H1 (cell line): ENCODE data around the gene TBC1D4. TPM values are rescaled to one million over a fixed set of nuclear protein-coding genes. Genes with fewer than 3 reads are reported as not detected.

Experiments used
- CTCF ChIA-PET: fragments of 300-600 bp; sonication (Branson Sonifier 250); formaldehyde crosslinking; loops from one replicate; lab custom pipeline; 2021; ENCODE audit not compliant: partially characterized antibody; lab: Charles Lee
- POLR2A ChIA-PET: fragments of 300-600 bp; sonication (Branson Sonifier 250); formaldehyde crosslinking; loops from one replicate; lab custom pipeline; 2021; ENCODE audit warnings: inconsistent platforms; ENCODE audit not compliant: partially characterized antibody; lab: Charles Lee
- DNase-seq, 2 experiments: peaks; one replicate each; pipeline versions ENCODE4 v3.0.0 to v3.0.0-alpha.2; 2010 to 2022; ENCODE audit warnings: low spot score in 2 of 2, low read depth in 1 of 2, mixed read lengths in 1 of 2
- FAIRE-seq: peaks from 2 replicates; lab custom pipeline; 2011; peaks lifted over from hg19 to GRCh38; lab: Jason Lieb, UNC
- H2AFZ ChIP-seq: 2 replicates; pipeline ENCODE4 v1.8.1; 2012; ENCODE audit warnings: low read length, inconsistent platforms
- H2AK5ac ChIP-seq: 2 replicates; pipeline ENCODE4 v1.6.1; 2013; ENCODE audit warnings: low read depth, low read length
- H2BK120ac ChIP-seq: replicated peaks from 2 replicates; pipeline ENCODE3; 2013; ENCODE audit warnings: low read depth, low read length, inconsistent platforms
- H2BK12ac ChIP-seq: 2 replicates; pipeline ENCODE4 v1.6.1; 2013; ENCODE audit warnings: low read depth, low read length
- H2BK15ac ChIP-seq: 2 replicates; pipeline ENCODE4 v1.6.1; 2013; ENCODE audit warnings: low read length
- H2BK20ac ChIP-seq: 2 replicates; pipeline ENCODE4 v1.6.1; 2013; ENCODE audit warnings: low read length
- H2BK5ac ChIP-seq: 2 replicates; pipeline ENCODE4 v1.6.1; 2013; ENCODE audit warnings: low read depth, low read length
- H3K14ac ChIP-seq: 2 replicates; pipeline ENCODE4 v1.6.1; 2013; ENCODE audit warnings: inconsistent platforms; ENCODE audit not compliant: insufficient read length
- H3K18ac ChIP-seq: 2 replicates; pipeline ENCODE4 v1.6.1; 2013; ENCODE audit warnings: low read length; ENCODE audit errors: extremely low read depth
- H3K23ac ChIP-seq: 2 replicates; pipeline ENCODE4 v1.6.1; 2013; ENCODE audit warnings: inconsistent platforms; ENCODE audit not compliant: insufficient read length
- H3K23me2 ChIP-seq: 2 replicates; pipeline ENCODE4 v1.6.1; 2013; ENCODE audit warnings: low read depth, low read length
- H3K27ac ChIP-seq: 2 replicates; pipeline ENCODE4 v1.6.1; 2011; ENCODE audit warnings: low read depth, low read length, inconsistent platforms
- H3K27me3 ChIP-seq, 4 experiments: replicated peaks in 1 of 4; 1 replicate in 1 of 4; 2 replicates in 3 of 4; pipeline versions ENCODE4 v1.6.1 to v1.8.1; 2011 to 2013; ENCODE audit warnings: low read length in 3 of 4, mild to moderate bottlenecking in 3 of 4, inconsistent platforms in 2 of 4, mixed read lengths in 2 of 4, moderate library complexity in 1 of 4; ENCODE audit not compliant: control insufficient read depth in 3 of 4, insufficient read depth in 3 of 4; ENCODE audit errors: extremely low read depth in 1 of 4
- H3K36me3 ChIP-seq, 4 experiments: 2 replicates each; pipeline versions ENCODE4 v1.6.1 to v1.8.1; 2011 to 2013; ENCODE audit warnings: mild to moderate bottlenecking in 4 of 4, low read length in 3 of 4, moderate library complexity in 2 of 4, control low read depth in 1 of 4, inconsistent platforms in 1 of 4; ENCODE audit not compliant: insufficient read depth in 4 of 4, control insufficient read depth in 2 of 4
- H3K4ac ChIP-seq: replicated peaks from 2 replicates; pipeline ENCODE3; 2013; ENCODE audit warnings: low read length, low read depth, mixed read lengths, inconsistent platforms; ENCODE audit not compliant: insufficient read length
- H3K4me1 ChIP-seq, 4 experiments: replicated peaks in 1 of 4; 1 replicate in 1 of 4; 2 replicates in 3 of 4; pipeline versions ENCODE4 v1.6.1 to v1.8.1; 2011 to 2013; ENCODE audit warnings: low read length in 3 of 4, inconsistent platforms in 2 of 4, mixed read lengths in 1 of 4; ENCODE audit not compliant: insufficient read depth in 4 of 4, control insufficient read depth in 3 of 4
- H3K4me2 ChIP-seq, 2 experiments: 2 replicates each; pipeline versions ENCODE4 v1.6.1 to v1.8.1; 2011 to 2013; ENCODE audit warnings: low read depth in 2 of 2, low read length in 2 of 2, control low read depth in 1 of 2, inconsistent platforms in 1 of 2, mild to moderate bottlenecking in 1 of 2; ENCODE audit not compliant: insufficient read depth in 1 of 2
- H3K4me3 ChIP-seq, 4 experiments: fragments of 200-600, 300-600 bp in 1 of 4; sonication (generic), shearing (Covaris generic), sonication (Bioruptor Twin) in 1 of 4; 2 replicates each; pipeline versions ENCODE4 v1.5.1 to v1.8.1; 2011 to 2016; ENCODE audit warnings: low read length in 4 of 4, low read depth in 3 of 4, control low read depth in 2 of 4, inconsistent platforms in 2 of 4, mild to moderate bottlenecking in 2 of 4, mixed read lengths in 1 of 4, moderate library complexity in 1 of 4; ENCODE audit not compliant: insufficient read depth in 2 of 4; ENCODE audit errors: extremely low read depth in 1 of 4
- H3K56ac ChIP-seq: replicated peaks from 2 replicates; pipeline ENCODE3; 2013; ENCODE audit warnings: low read depth, mild to moderate bottlenecking, mixed read lengths, low read length, inconsistent platforms; ENCODE audit not compliant: insufficient read length
- H3K79me1 ChIP-seq: 2 replicates; pipeline ENCODE4 v1.6.1; 2013; ENCODE audit warnings: low read depth, low read length, control low read depth
- H3K79me2 ChIP-seq, 2 experiments: 2 replicates each; pipeline versions ENCODE4 v1.6.1 to v1.8.1; 2012 to 2013; ENCODE audit warnings: low read length in 2 of 2, mild to moderate bottlenecking in 2 of 2, inconsistent platforms in 1 of 2; ENCODE audit not compliant: insufficient read depth in 2 of 2, control insufficient read depth in 1 of 2
- H3K9ac ChIP-seq, 4 experiments: replicated peaks in 1 of 4; 1 replicate in 1 of 4; 2 replicates in 3 of 4; pipeline versions ENCODE4 v1.6.1 to v1.8.1; 2011 to 2013; ENCODE audit warnings: low read depth in 3 of 4, low read length in 3 of 4, control low read depth in 2 of 4, mild to moderate bottlenecking in 2 of 4, moderate library complexity in 2 of 4, inconsistent platforms in 1 of 4; ENCODE audit errors: extremely low read depth in 1 of 4
- H3K9me3 ChIP-seq, 2 experiments: 2 replicates each; pipeline versions ENCODE4 v1.6.1 to v1.8.1; 2012 to 2013; ENCODE audit warnings: mild to moderate bottlenecking in 2 of 2, moderate library complexity in 2 of 2, control low read depth in 1 of 2, inconsistent platforms in 1 of 2, low read depth in 1 of 2, low read length in 1 of 2, mixed read lengths in 1 of 2; ENCODE audit not compliant: insufficient read depth in 2 of 2
- H4K20me1 ChIP-seq, 2 experiments: replicated peaks in 1 of 2; 2 replicates each; pipeline versions ENCODE3 to v1.8.1; 2011 to 2013; ENCODE audit warnings: inconsistent platforms in 2 of 2, low read length in 2 of 2, mild to moderate bottlenecking in 1 of 2; ENCODE audit not compliant: insufficient read depth in 2 of 2, control insufficient read depth in 1 of 2
- H4K5ac ChIP-seq: 2 replicates; pipeline ENCODE4 v1.6.1; 2013; ENCODE audit warnings: low read length, low read depth, mixed read lengths, inconsistent platforms; ENCODE audit not compliant: insufficient read length
- H4K8ac ChIP-seq: 2 replicates; pipeline ENCODE4 v1.8.0; 2013; ENCODE audit warnings: mild to moderate bottlenecking, moderate library complexity, low read length, inconsistent platforms; ENCODE audit not compliant: insufficient read depth; ENCODE audit errors: extremely low read depth
- H4K91ac ChIP-seq: replicated peaks from 2 replicates; pipeline ENCODE3; 2013; ENCODE audit warnings: low read length, mixed read lengths, inconsistent platforms; ENCODE audit not compliant: insufficient read length
- CEBPB ChIP-seq: IDR thresholded peaks from 2 replicates; pipeline ENCODE4 v1.6.1; 2012; ENCODE audit warnings: low read depth, low read length
- EP300 ChIP-seq, 2 experiments: IDR thresholded peaks; 1 replicate in 1 of 2; 2 replicates in 1 of 2; pipeline ENCODE4 v1.6.1; 2011 to 2012; ENCODE audit warnings: low read depth in 2 of 2, low read length in 2 of 2, mild to moderate bottlenecking in 2 of 2, borderline replicate concordance in 1 of 2, inconsistent platforms in 1 of 2, moderate library complexity in 1 of 2
- WGBS, 2 experiments: shearing (Covaris generic) in 1 of 2; methylation state at CpG; one replicate each; pipeline versions ENCODE4 v1.1.6 to v1.1.7; 2013 to 2015; ENCODE audit warnings: low lambda C conversion rate in 2 of 2, mixed read lengths in 2 of 2, inconsistent platforms in 1 of 2, low coverage in 1 of 2, missing lambda C conversion rate in 1 of 2; ENCODE audit not compliant: insufficient replicate concordance in 2 of 2, insufficient coverage in 1 of 2, insufficient read length in 1 of 2; ENCODE audit errors: extremely low coverage in 1 of 2, missing lambda C conversion rate in 1 of 2; 5-methylcytosine and 5-hydroxymethylcytosine counted together
- polyA plus RNA-seq, 7 experiments: library from polyadenylated mRNA; depleted of rRNA in 3 of 7; stranded (reverse) in 5 of 7; unstranded in 2 of 7; fragments of >200 nt in 5 of 7; fragments of 200-250 nt in 2 of 7; gene quantifications; 1 replicate in 5 of 7; 2 replicates in 1 of 7; 4 replicates in 1 of 7; pipeline versions ENCODE4 v1.2.1 to v1.2.3, GENCODE V29; 2011 to 2013; ENCODE audit warnings: missing spikeins in 2 of 7, mixed read lengths in 2 of 7
- total RNA-seq: library from RNA; stranded (reverse); fragmentation: NEBNext Ultra II Directional; extraction: Animal tissue kit (Norgen Biotek cat#: 25700); gene quantifications from 2 replicates; pipeline ENCODE4 v1.2.1, GENCODE V29; 2021

Gene TBC1D4
- total and polyA plus RNA-seq, 2 of the 8 experiments (the other 6 are each of a cell fraction or from before 2014, with no cell fraction given) = 16.7 to 39.0 TPM

- Histone ChIP-seq H2BK5ac (no peak overlapping the region), H3K23ac (no peak overlapping the region), H2BK15ac (no peak overlapping the region), H3K56ac (no peak overlapping the region), H3K4me2 (no peak overlapping the region), H3K27me3 (no peaks in the 10 kb centered on the region), H4K5ac (no peak overlapping the region), H3K9ac (no peak overlapping the region), H3K9me3 (no peaks in the 10 kb centered on the region), H3K4me3 (no peak overlapping the region), H4K91ac (no peak overlapping the region), H3K14ac (no peak overlapping the region), H3K4me1 (peaks cover 0 to 6% (median 2%) of the 10 kb centered on the region in 4 experiments; a peak in 3 of 7 replicates), H3K79me1 (peaks cover 2% of the 10 kb centered on the region; the same call in 1 of the 2 replicates), H3K27ac (no peak overlapping the region), H2AFZ (no peak overlapping the region), H3K23me2 (no peaks in the 10 kb centered on the region; the same call in 1 of the 2 replicates), H2BK20ac (no peak overlapping the region), H4K8ac (no peak overlapping the region), H2AK5ac (no peak overlapping the region), H3K4ac (no peak overlapping the region), H3K79me2 (peaks cover 0 to 22% of the 10 kb centered on the region in 2 experiments; a peak in 2 of 4 replicates), H3K18ac (no peak overlapping the region), H2BK120ac (no peak overlapping the region)
- FAIRE-seq = no peak
- ChIA-PET CTCF (interaction anchor here (1.0 to 2.0 kb wide), 6 partner anchors 9 to 43 kb away, joined by 3 to 9 read pairs (median 3); no protein-coding TSS in a partner anchor), POLR2A (no interaction called here)
- WGBS, 2 experiments = 100% methylated on average over 1 of the region's 1 CpG; no CpG with 5 or more reads in 1 of the 2 experiments
- no peak for DNase-seq
- no peak for TF ChIP-seq EP300 (IDR thresholded peaks at IDR 0.05; ENCODE audit: borderline replicate concordance in 1 of 2, low read depth in 2 of 2, low read length in 2 of 2)
- TF ChIP-seq CEBPB = 0 out of 2 replicates have a peak, but pooled peaks have one; percentile 25
- TF ChIP-seq, all 59 proteins: peak for 1
- H2BK12ac ChIP-seq = no peak overlapping the region
- H4K20me1 ChIP-seq = peaks cover 2 to 5% of the 10 kb centered on the region in 2 experiments
- no peaks in the 10 kb centered on the region for H3K36me3 ChIP-seq
Measured at GRCh38 chr13:75415694-75416093, 66.3 kb downstream of the TBC1D4 start.
